ENCODE data around the gene STK32B.
"Not testable (repeated sequence)": the region's sequence is repeated elsewhere in the genome, so short reads cannot be mapped to it uniquely, and the experiment has no call there.

Gene STK32B

GRCh38 chr4:5051278-5052203 lies at the start of gene STK32B:
TSS of gene STK32B (plus strand) at chr4:5051480.
- no peak for DNase-seq (ENCODE audit: low read depth)

- not testable (repeated sequence) for DNase-seq (ENCODE audit: low read depth)
Measured at GRCh38 chr4:5001641-5002040, 49.6 kb upstream of the STK32B start.

- DNase-seq (ENCODE audit: low read depth): no peak
Measured at GRCh38 chr4:5003372-5003857, 47.9 kb upstream of the STK32B start.

GRCh38 chr4:5003918-5004317 lies 47.4 kb upstream of the STK32B start:
- no peak for DNase-seq (ENCODE audit: low read depth)

- DNase-seq (ENCODE audit: low read depth): no peak
Measured at GRCh38 chr4:5004496-5004895, 46.8 kb upstream of the STK32B start.

GRCh38 chr4:5006932-5007331 lies 44.3 kb upstream of the STK32B start:
- DNase-seq (ENCODE audit: low read depth): not testable (repeated sequence)

- no peak for DNase-seq (ENCODE audit: low read depth)
Measured at GRCh38 chr4:5009796-5010195, 41.5 kb upstream of the STK32B start.

GRCh38 chr4:5010984-5011383 lies 40.3 kb upstream of the STK32B start:
- DNase-seq (ENCODE audit: low read depth): no peak

- DNase-seq (ENCODE audit: low read depth): no peak
Measured at GRCh38 chr4:5012244-5012898, 38.9 kb upstream of the STK32B start.

- DNase-seq (ENCODE audit: low read depth): no peak
Measured at GRCh38 chr4:5012958-5013357, 38.3 kb upstream of the STK32B start.

- DNase-seq (ENCODE audit: low read depth): no peak
Measured at GRCh38 chr4:5014007-5014682, 37.1 kb upstream of the STK32B start.

GRCh38 chr4:5018096-5018495 lies 33.2 kb upstream of the STK32B start:
- DNase-seq (ENCODE audit: low read depth): no peak

GRCh38 chr4:5018603-5019002 lies 32.7 kb upstream of the STK32B start:
- DNase-seq (ENCODE audit: low read depth): no peak

GRCh38 chr4:5019274-5019673 lies 32.0 kb upstream of the STK32B start, which contains the start of gene CYTL1:
TSS of gene CYTL1 (minus strand) at chr4:5019458. CDS start at chr4:5019445, 13 bp downstream.
- no peak for DNase-seq (ENCODE audit: low read depth)

- no peak for DNase-seq (ENCODE audit: low read depth)
Measured at GRCh38 chr4:5019796-5020195, 31.5 kb upstream of the STK32B start.

- no peak for DNase-seq (ENCODE audit: low read depth)
Measured at GRCh38 chr4:5020341-5020740, 30.9 kb upstream of the STK32B start.

- no peak for DNase-seq (ENCODE audit: low read depth)
Measured at GRCh38 chr4:5021546-5021945, 29.7 kb upstream of the STK32B start.

GRCh38 chr4:5024673-5025072 lies 26.6 kb upstream of the STK32B start:
- no peak for DNase-seq (ENCODE audit: low read depth)

GRCh38 chr4:5026371-5026770 lies 24.9 kb upstream of the STK32B start:
- no peak for DNase-seq (ENCODE audit: low read depth)

- no peak for DNase-seq (ENCODE audit: low read depth)
Measured at GRCh38 chr4:5027346-5027745, 23.9 kb upstream of the STK32B start.

GRCh38 chr4:5028480-5028879 lies 22.8 kb upstream of the STK32B start:
- DNase-seq (ENCODE audit: low read depth): no peak

- no peak for DNase-seq (ENCODE audit: low read depth)
Measured at GRCh38 chr4:5029447-5029846, 21.8 kb upstream of the STK32B start.

- DNase-seq (ENCODE audit: low read depth): no peak
Measured at GRCh38 chr4:5030221-5030620, 21.1 kb upstream of the STK32B start.

All from activated T-cell treated with anti-CD3 and anti-CD28 coated beads for 24 hours (primary cell).